Amniotic epithelial cell (primary cell): ENCODE measurements around the gene SPATA20.

Source experiments
- DNase-seq: peaks from one replicate; pipeline ENCODE4 v3.0.0-alpha.2; 2010; ENCODE audit warnings: low read depth

Gene SPATA20

DNA sequence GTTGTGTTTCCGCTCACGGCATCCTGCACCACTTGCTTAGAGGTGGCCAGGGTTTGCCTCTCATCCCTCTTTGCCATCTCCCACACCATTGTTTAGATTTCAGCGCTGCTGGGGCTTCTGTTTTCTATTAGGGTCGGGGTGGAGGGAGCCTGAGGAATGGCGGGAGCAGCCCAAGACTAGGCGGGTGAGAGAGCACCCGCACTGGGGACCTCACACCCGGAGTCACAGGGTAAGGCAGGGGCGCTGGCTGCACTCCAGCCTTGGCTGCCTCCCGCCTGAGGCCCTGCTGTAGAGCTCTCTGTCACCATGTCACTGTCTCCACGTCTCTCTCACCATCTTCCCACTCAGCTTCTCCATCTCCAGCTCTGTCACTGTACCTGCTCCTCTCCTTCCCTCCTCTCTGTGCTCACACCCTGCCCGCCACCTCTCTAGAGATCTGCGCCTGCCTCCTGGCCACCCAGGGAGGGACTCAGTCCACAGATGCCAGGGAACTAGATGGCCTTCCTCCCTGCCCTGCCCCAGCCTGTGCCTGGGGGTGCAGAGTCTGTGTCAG, 54.9 kb downstream of the SPATA20 start:
- DNase-seq = no peak

DNA sequence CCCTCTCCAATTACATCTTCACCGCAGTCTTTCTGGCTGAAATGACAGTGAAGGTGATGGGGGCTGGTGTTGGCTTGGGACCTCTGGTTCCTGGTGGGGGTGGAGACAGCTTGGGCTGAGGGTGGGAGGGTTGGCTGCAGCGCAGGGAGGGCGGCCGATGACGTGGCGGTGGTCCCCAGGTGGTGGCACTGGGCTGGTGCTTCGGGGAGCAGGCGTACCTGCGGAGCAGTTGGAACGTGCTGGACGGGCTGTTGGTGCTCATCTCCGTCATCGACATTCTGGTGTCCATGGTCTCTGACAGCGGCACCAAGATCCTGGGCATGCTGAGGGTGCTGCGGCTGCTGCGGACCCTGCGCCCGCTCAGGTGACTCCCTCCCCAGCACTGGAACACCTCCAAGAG, 55.9 kb downstream of the SPATA20 start:
- DNase-seq = no peak

DNA sequence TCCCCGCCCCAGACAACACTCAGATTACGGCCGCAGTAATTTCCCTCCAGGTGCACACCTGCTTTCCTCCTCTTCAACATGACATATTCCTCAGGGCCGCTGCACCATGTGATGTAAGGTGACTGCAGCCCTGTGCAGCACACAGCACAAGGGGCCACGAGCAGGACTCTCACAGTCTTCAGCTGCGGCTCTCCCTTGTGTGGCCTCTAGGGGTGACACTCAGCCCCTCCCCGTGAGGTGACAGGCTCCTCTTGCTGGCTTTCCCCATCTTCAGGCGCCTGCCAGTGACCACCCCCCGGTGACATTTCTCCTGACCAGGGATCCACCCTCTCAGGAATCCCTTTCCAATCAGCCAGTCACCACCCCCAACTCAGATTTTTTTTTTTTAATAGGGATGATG, 56.4 kb downstream of the SPATA20 start:
- no peak for DNase-seq

DNA sequence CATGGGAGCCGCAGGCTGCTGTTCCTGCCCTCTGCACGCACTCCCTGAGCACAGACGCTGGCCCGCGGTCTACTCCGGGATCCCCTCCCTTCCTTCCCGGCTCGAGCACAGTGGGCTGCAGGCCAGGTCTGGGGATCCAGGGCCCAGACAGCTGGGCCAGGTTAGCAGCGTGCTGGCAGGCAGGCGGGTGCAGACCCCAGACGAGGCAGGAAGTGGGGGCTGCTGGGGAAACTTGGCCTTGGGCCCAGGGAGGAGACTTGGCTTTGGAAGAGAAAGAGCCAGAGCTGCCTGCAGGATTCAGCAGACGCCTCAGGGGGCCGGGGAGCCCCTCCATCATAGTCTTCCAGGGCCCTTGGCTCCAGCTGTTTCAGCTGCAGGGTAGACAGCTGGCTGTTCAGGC, 57.5 kb downstream of the SPATA20 start:
- DNase-seq = peak; percentile 41

DNA sequence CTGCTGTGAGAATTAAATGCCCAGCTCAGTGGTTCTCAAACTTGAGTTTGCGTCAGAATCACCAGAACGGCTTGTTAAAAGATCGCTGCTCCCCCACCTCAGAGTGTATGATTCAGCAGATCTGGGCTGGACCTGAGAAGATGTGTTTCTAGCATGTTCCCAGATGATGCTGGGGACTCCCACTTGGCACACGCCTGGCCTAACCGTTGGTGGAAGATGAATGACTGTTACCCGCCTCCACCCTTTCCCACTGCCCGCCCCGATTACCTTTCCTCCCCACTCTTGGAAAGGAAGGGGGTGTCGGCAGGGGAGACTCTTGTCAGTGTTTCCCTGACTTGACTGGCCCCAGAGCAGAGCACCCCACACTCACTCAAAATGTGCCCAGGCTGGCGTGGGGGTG, 58.5 kb downstream of the SPATA20 start:
- peak; percentile 76 for DNase-seq
